H1 (cell line): ENCODE measurements around the gene DNER. TPM values are rescaled to one million over a fixed set of nuclear protein-coding genes. Genes with fewer than 3 reads are reported as not detected.

ENCODE experiments used
- CTCF ChIA-PET: fragments of 300-600 bp; sonication (Branson Sonifier 250); formaldehyde crosslinking; loops from one replicate; lab custom pipeline; 2021; ENCODE audit not compliant: partially characterized antibody; lab: Charles Lee
- POLR2A ChIA-PET: fragments of 300-600 bp; sonication (Branson Sonifier 250); formaldehyde crosslinking; loops from one replicate; lab custom pipeline; 2021; ENCODE audit warnings: inconsistent platforms; ENCODE audit not compliant: partially characterized antibody; lab: Charles Lee
- DNase-seq, 2 experiments: peaks; one replicate each; pipeline versions ENCODE4 v3.0.0 to v3.0.0-alpha.2; 2010 to 2022; ENCODE audit warnings: low spot score in 2 of 2, low read depth in 1 of 2, mixed read lengths in 1 of 2
- FAIRE-seq: peaks from 2 replicates; lab custom pipeline; 2011; peaks lifted over from hg19 to GRCh38; lab: Jason Lieb, UNC
- H2AFZ ChIP-seq: 2 replicates; pipeline ENCODE4 v1.8.1; 2012; ENCODE audit warnings: low read length, inconsistent platforms
- H2AK5ac ChIP-seq: 2 replicates; pipeline ENCODE4 v1.6.1; 2013; ENCODE audit warnings: low read depth, low read length
- H2BK120ac ChIP-seq: replicated peaks from 2 replicates; pipeline ENCODE3; 2013; ENCODE audit warnings: low read depth, low read length, inconsistent platforms
- H2BK12ac ChIP-seq: 2 replicates; pipeline ENCODE4 v1.6.1; 2013; ENCODE audit warnings: low read depth, low read length
- H2BK15ac ChIP-seq: 2 replicates; pipeline ENCODE4 v1.6.1; 2013; ENCODE audit warnings: low read length
- H2BK20ac ChIP-seq: 2 replicates; pipeline ENCODE4 v1.6.1; 2013; ENCODE audit warnings: low read length
- H2BK5ac ChIP-seq: 2 replicates; pipeline ENCODE4 v1.6.1; 2013; ENCODE audit warnings: low read depth, low read length
- H3K14ac ChIP-seq: 2 replicates; pipeline ENCODE4 v1.6.1; 2013; ENCODE audit warnings: inconsistent platforms; ENCODE audit not compliant: insufficient read length
- H3K18ac ChIP-seq: 2 replicates; pipeline ENCODE4 v1.6.1; 2013; ENCODE audit warnings: low read length; ENCODE audit errors: extremely low read depth
- H3K23ac ChIP-seq: 2 replicates; pipeline ENCODE4 v1.6.1; 2013; ENCODE audit warnings: inconsistent platforms; ENCODE audit not compliant: insufficient read length
- H3K23me2 ChIP-seq: 2 replicates; pipeline ENCODE4 v1.6.1; 2013; ENCODE audit warnings: low read depth, low read length
- H3K27ac ChIP-seq: 2 replicates; pipeline ENCODE4 v1.6.1; 2011; ENCODE audit warnings: low read depth, low read length, inconsistent platforms
- H3K27me3 ChIP-seq, 4 experiments: replicated peaks in 1 of 4; 1 replicate in 1 of 4; 2 replicates in 3 of 4; pipeline versions ENCODE4 v1.6.1 to v1.8.1; 2011 to 2013; ENCODE audit warnings: low read length in 3 of 4, mild to moderate bottlenecking in 3 of 4, inconsistent platforms in 2 of 4, mixed read lengths in 2 of 4, moderate library complexity in 1 of 4; ENCODE audit not compliant: control insufficient read depth in 3 of 4, insufficient read depth in 3 of 4; ENCODE audit errors: extremely low read depth in 1 of 4
- H3K36me3 ChIP-seq, 4 experiments: 2 replicates each; pipeline versions ENCODE4 v1.6.1 to v1.8.1; 2011 to 2013; ENCODE audit warnings: mild to moderate bottlenecking in 4 of 4, low read length in 3 of 4, moderate library complexity in 2 of 4, control low read depth in 1 of 4, inconsistent platforms in 1 of 4; ENCODE audit not compliant: insufficient read depth in 4 of 4, control insufficient read depth in 2 of 4
- H3K4ac ChIP-seq: replicated peaks from 2 replicates; pipeline ENCODE3; 2013; ENCODE audit warnings: low read length, low read depth, mixed read lengths, inconsistent platforms; ENCODE audit not compliant: insufficient read length
- H3K4me1 ChIP-seq, 4 experiments: replicated peaks in 1 of 4; 1 replicate in 1 of 4; 2 replicates in 3 of 4; pipeline versions ENCODE4 v1.6.1 to v1.8.1; 2011 to 2013; ENCODE audit warnings: low read length in 3 of 4, inconsistent platforms in 2 of 4, mixed read lengths in 1 of 4; ENCODE audit not compliant: insufficient read depth in 4 of 4, control insufficient read depth in 3 of 4
- H3K4me2 ChIP-seq, 2 experiments: 2 replicates each; pipeline versions ENCODE4 v1.6.1 to v1.8.1; 2011 to 2013; ENCODE audit warnings: low read depth in 2 of 2, low read length in 2 of 2, control low read depth in 1 of 2, inconsistent platforms in 1 of 2, mild to moderate bottlenecking in 1 of 2; ENCODE audit not compliant: insufficient read depth in 1 of 2
- H3K4me3 ChIP-seq, 4 experiments: fragments of 200-600, 300-600 bp in 1 of 4; sonication (generic), shearing (Covaris generic), sonication (Bioruptor Twin) in 1 of 4; 2 replicates each; pipeline versions ENCODE4 v1.5.1 to v1.8.1; 2011 to 2016; ENCODE audit warnings: low read length in 4 of 4, low read depth in 3 of 4, control low read depth in 2 of 4, inconsistent platforms in 2 of 4, mild to moderate bottlenecking in 2 of 4, mixed read lengths in 1 of 4, moderate library complexity in 1 of 4; ENCODE audit not compliant: insufficient read depth in 2 of 4; ENCODE audit errors: extremely low read depth in 1 of 4
- H3K56ac ChIP-seq: replicated peaks from 2 replicates; pipeline ENCODE3; 2013; ENCODE audit warnings: low read depth, mild to moderate bottlenecking, mixed read lengths, low read length, inconsistent platforms; ENCODE audit not compliant: insufficient read length
- H3K79me1 ChIP-seq: 2 replicates; pipeline ENCODE4 v1.6.1; 2013; ENCODE audit warnings: low read depth, low read length, control low read depth
- H3K79me2 ChIP-seq, 2 experiments: 2 replicates each; pipeline versions ENCODE4 v1.6.1 to v1.8.1; 2012 to 2013; ENCODE audit warnings: low read length in 2 of 2, mild to moderate bottlenecking in 2 of 2, inconsistent platforms in 1 of 2; ENCODE audit not compliant: insufficient read depth in 2 of 2, control insufficient read depth in 1 of 2
- H3K9ac ChIP-seq, 4 experiments: replicated peaks in 1 of 4; 1 replicate in 1 of 4; 2 replicates in 3 of 4; pipeline versions ENCODE4 v1.6.1 to v1.8.1; 2011 to 2013; ENCODE audit warnings: low read depth in 3 of 4, low read length in 3 of 4, control low read depth in 2 of 4, mild to moderate bottlenecking in 2 of 4, moderate library complexity in 2 of 4, inconsistent platforms in 1 of 4; ENCODE audit errors: extremely low read depth in 1 of 4
- H3K9me3 ChIP-seq, 2 experiments: 2 replicates each; pipeline versions ENCODE4 v1.6.1 to v1.8.1; 2012 to 2013; ENCODE audit warnings: mild to moderate bottlenecking in 2 of 2, moderate library complexity in 2 of 2, control low read depth in 1 of 2, inconsistent platforms in 1 of 2, low read depth in 1 of 2, low read length in 1 of 2, mixed read lengths in 1 of 2; ENCODE audit not compliant: insufficient read depth in 2 of 2
- H4K20me1 ChIP-seq, 2 experiments: replicated peaks in 1 of 2; 2 replicates each; pipeline versions ENCODE3 to v1.8.1; 2011 to 2013; ENCODE audit warnings: inconsistent platforms in 2 of 2, low read length in 2 of 2, mild to moderate bottlenecking in 1 of 2; ENCODE audit not compliant: insufficient read depth in 2 of 2, control insufficient read depth in 1 of 2
- H4K5ac ChIP-seq: 2 replicates; pipeline ENCODE4 v1.6.1; 2013; ENCODE audit warnings: low read length, low read depth, mixed read lengths, inconsistent platforms; ENCODE audit not compliant: insufficient read length
- H4K8ac ChIP-seq: 2 replicates; pipeline ENCODE4 v1.8.0; 2013; ENCODE audit warnings: mild to moderate bottlenecking, moderate library complexity, low read length, inconsistent platforms; ENCODE audit not compliant: insufficient read depth; ENCODE audit errors: extremely low read depth
- H4K91ac ChIP-seq: replicated peaks from 2 replicates; pipeline ENCODE3; 2013; ENCODE audit warnings: low read length, mixed read lengths, inconsistent platforms; ENCODE audit not compliant: insufficient read length
- KDM1A ChIP-seq: fragments of 200-600, 300-600 bp; sonication (generic); IDR thresholded peaks from 2 replicates; pipeline ENCODE4 v1.7.1; 2016; ENCODE audit warnings: mild to moderate bottlenecking, low read length, borderline replicate concordance
- MAX ChIP-seq: IDR thresholded peaks from 2 replicates; pipeline ENCODE4 v1.6.1; 2012; ENCODE audit warnings: inconsistent platforms
- TEAD4 ChIP-seq: IDR thresholded peaks from 2 replicates; pipeline ENCODE4 v1.6.1; 2012; ENCODE audit warnings: low read depth, low read length, inconsistent platforms, mixed read lengths
- WGBS, 2 experiments: shearing (Covaris generic) in 1 of 2; methylation state at CpG; one replicate each; pipeline versions ENCODE4 v1.1.6 to v1.1.7; 2013 to 2015; ENCODE audit warnings: low lambda C conversion rate in 2 of 2, mixed read lengths in 2 of 2, inconsistent platforms in 1 of 2, low coverage in 1 of 2, missing lambda C conversion rate in 1 of 2; ENCODE audit not compliant: insufficient replicate concordance in 2 of 2, insufficient coverage in 1 of 2, insufficient read length in 1 of 2; ENCODE audit errors: extremely low coverage in 1 of 2, missing lambda C conversion rate in 1 of 2; 5-methylcytosine and 5-hydroxymethylcytosine counted together
- polyA plus RNA-seq, 7 experiments: library from polyadenylated mRNA; depleted of rRNA in 3 of 7; stranded (reverse) in 5 of 7; unstranded in 2 of 7; fragments of >200 nt in 5 of 7; fragments of 200-250 nt in 2 of 7; gene quantifications; 1 replicate in 5 of 7; 2 replicates in 1 of 7; 4 replicates in 1 of 7; pipeline versions ENCODE4 v1.2.1 to v1.2.3, GENCODE V29; 2011 to 2013; ENCODE audit warnings: missing spikeins in 2 of 7, mixed read lengths in 2 of 7
- total RNA-seq: library from RNA; stranded (reverse); fragmentation: NEBNext Ultra II Directional; extraction: Animal tissue kit (Norgen Biotek cat#: 25700); gene quantifications from 2 replicates; pipeline ENCODE4 v1.2.1, GENCODE V29; 2021

Gene DNER
- total and polyA plus RNA-seq, 2 of the 8 experiments (the other 6 are each of a cell fraction or from before 2014, with no cell fraction given), result 6.8 to 16.3 TPM

GRCh38 chr2:229490167-229490566 is 224.2 kb downstream of the DNER start:
- Histone ChIP-seq H2BK20ac (no peak overlapping the region), H2AK5ac (no peak overlapping the region), H3K4ac (no peak overlapping the region), H2AFZ (no peak overlapping the region), H3K27ac (no peak overlapping the region), H3K56ac (no peak overlapping the region), H3K4me1 (peaks cover 1 to 9% (median 4%) of the 10 kb centered on the region in 4 experiments; a peak in 6 of 7 replicates), H3K27me3 (no peaks in the 10 kb centered on the region), H2BK5ac (no peak overlapping the region), H3K18ac (no peak overlapping the region), H4K5ac (no peak overlapping the region), H3K79me2 (no peaks in the 10 kb centered on the region), H3K9me3 (0 out of 4 replicates have a peak, but pooled peaks cover 0 to 7% of the 10 kb centered on the region in 2 experiments), H3K36me3 (0 out of 8 replicates have a peak, but pooled peaks cover 0 to 3% (median 0%) of the 10 kb centered on the region in 4 experiments), H3K9ac (no peak overlapping the region), H2BK12ac (no peak overlapping the region), H4K8ac (no peak overlapping the region), H3K79me1 (no peaks in the 10 kb centered on the region), H4K20me1 (no peaks in the 10 kb centered on the region), H2BK120ac (no peak overlapping the region), H3K23me2 (no peaks in the 10 kb centered on the region; the same call in 1 of the 2 replicates), H3K23ac (no peak overlapping the region), H3K14ac (no peak overlapping the region), H4K91ac (no peak overlapping the region), H2BK15ac (no peak overlapping the region), H3K4me2 (no peak overlapping the region), H3K4me3 (no peak overlapping the region)
- CTCF ChIA-PET, result no interaction called here
- POLR2A ChIA-PET, result no interaction called here
- WGBS, 2 experiments, result 92% methylated on average over 1 of the region's 1 CpG; no CpG with 5 or more reads in 1 of the 2 experiments
- FAIRE-seq (no peak), DNase-seq (no peak)
- TF ChIP-seq MAX (no peak), TEAD4 (no peak), KDM1A (peak; percentile 32; the same call in 1 of the 2 replicates)
